ENCODE results near the gene SLC25A39.

- no peak for TF ChIP-seq CTCF (IDR thresholded peaks at IDR 0.05; ENCODE audit: poor library complexity)
- TF ChIP-seq EZH2 (IDR thresholded peaks at IDR 0.05; ENCODE audit: borderline replicate concordance) = no peak
- TF ChIP-seq EZH2phosphoT487 (IDR thresholded peaks at IDR 0.05; ENCODE audit: low read depth, severe bottlenecking, unreplicated experiment) = no peak
Observed at GRCh38 chr17:44283344-44284023, 41.1 kb downstream of the SLC25A39 start.
